G401.6 (cell line): ENCODE measurements around the gene PRRT2.
"Not testable (repeated sequence)": the region's sequence is repeated elsewhere in the genome, so short reads cannot be mapped to it uniquely, and the experiment has no call there.

Experiments used
- FAIRE-seq: peaks from 2 replicates; lab custom pipeline; 2012; peaks lifted over from hg19 to GRCh38; lab: Jason Lieb, UNC

Gene PRRT2

GRCh38 chr16:29790949-29791844, 20.8 kb upstream of the PRRT2 start:
- no peak for FAIRE-seq

GRCh38 chr16:29791845-29792807, 19.9 kb upstream of the PRRT2 start:
- FAIRE-seq, result no peak

GRCh38 chr16:29793153-29793552, 18.8 kb upstream of the PRRT2 start:
- not testable (repeated sequence) for FAIRE-seq

- FAIRE-seq, result no peak
Observed at GRCh38 chr16:29794231-29794710, 17.7 kb upstream of the PRRT2 start.

- no peak for FAIRE-seq
Observed at GRCh38 chr16:29802416-29802935, 9.5 kb upstream of the PRRT2 start.

- FAIRE-seq, result no peak
Observed at GRCh38 chr16:29804020-29804419, 8.0 kb upstream of the PRRT2 start.

- FAIRE-seq, result no peak
Observed at GRCh38 chr16:29804455-29805231, 7.3 kb upstream of the PRRT2 start.

GRCh38 chr16:29805232-29806098, 6.5 kb upstream of the PRRT2 start:
- peak; percentile 87 for FAIRE-seq

- no peak for FAIRE-seq
Observed at GRCh38 chr16:29806099-29806579, 5.9 kb upstream of the PRRT2 start, which contains the start of gene MAZ. MAZ (plus strand) TSS chr16:29806529; CDS start chr16:29806702, 173 bp downstream.

- no peak for FAIRE-seq
Observed at GRCh38 chr16:29806641-29807425, 5.2 kb upstream of the PRRT2 start.

- peak; percentile 94 for FAIRE-seq
Observed at GRCh38 chr16:29807426-29808218, 4.4 kb upstream of the PRRT2 start.

GRCh38 chr16:29808219-29808900, 3.6 kb upstream of the PRRT2 start:
- no peak for FAIRE-seq

GRCh38 chr16:29809031-29809747, 2.8 kb upstream of the PRRT2 start:
- no peak for FAIRE-seq

GRCh38 chr16:29809850-29810698, 1.9 kb upstream of the PRRT2 start:
- FAIRE-seq, result peak; percentile 69

GRCh38 chr16:29810699-29811169, 1.3 kb upstream of the PRRT2 start:
- FAIRE-seq, result no peak

- FAIRE-seq, result peak; percentile 100
Observed at GRCh38 chr16:29811170-29811895, 660 bp upstream of the PRRT2 start.
